Activated CD8-positive, alpha-beta memory T cell treated with anti-CD3 and anti-CD28 coated beads for 48 hours (primary cell): ENCODE measurements around the gene SOX4.

ENCODE experiments used
- DNase-seq, 3 experiments: peaks; one replicate each; pipeline ENCODE4 v3.0.0-alpha.2; 2020; ENCODE audit warnings: low read depth in 2 of 3, low spot score in 2 of 3

Gene SOX4

DNA sequence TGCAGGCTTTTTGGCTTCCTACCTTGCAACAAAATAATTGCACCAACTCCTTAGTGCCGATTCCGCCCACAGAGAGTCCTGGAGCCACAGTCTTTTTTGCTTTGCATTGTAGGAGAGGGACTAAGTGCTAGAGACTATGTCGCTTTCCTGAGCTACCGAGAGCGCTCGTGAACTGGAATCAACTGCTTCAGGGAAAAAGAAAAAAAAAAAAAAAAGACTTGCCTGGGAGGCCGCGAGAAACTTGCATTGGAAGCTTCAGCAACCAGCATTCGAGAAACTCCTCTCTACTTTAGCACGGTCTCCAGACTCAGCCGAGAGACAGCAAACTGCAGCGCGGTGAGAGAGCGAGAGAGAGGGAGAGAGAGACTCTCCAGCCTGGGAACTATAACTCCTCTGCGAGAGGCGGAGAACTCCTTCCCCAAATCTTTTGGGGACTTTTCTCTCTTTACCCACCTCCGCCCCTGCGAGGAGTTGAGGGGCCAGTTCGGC is 420 bp downstream of the SOX4 start:
- no peak for DNase-seq

DNA sequence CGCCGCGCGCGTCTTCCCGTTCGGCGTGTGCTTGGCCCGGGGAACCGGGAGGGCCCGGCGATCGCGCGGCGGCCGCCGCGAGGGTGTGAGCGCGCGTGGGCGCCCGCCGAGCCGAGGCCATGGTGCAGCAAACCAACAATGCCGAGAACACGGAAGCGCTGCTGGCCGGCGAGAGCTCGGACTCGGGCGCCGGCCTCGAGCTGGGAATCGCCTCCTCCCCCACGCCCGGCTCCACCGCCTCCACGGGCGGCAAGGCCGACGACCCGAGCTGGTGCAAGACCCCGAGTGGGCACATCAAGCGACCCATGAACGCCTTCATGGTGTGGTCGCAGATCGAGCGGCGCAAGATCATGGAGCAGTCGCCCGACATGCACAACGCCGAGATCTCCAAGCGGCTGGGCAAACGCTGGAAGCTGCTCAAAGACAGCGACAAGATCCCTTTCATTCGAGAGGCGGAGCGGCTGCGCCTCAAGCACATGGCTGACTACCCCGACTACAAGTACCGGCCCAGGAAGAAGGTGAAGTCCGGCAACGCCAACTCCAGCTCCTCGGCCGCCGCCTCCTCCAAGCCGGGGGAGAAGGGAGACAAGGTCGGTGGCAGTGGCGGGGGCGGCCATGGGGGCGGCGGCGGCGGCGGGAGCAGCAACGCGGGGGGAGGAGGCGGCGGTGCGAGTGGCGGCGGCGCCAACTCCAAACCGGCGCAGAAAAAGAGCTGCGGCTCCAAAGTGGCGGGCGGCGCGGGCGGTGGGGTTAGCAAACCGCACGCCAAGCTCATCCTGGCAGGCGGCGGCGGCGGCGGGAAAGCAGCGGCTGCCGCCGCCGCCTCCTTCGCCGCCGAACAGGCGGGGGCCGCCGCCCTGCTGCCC is 1.1 kb downstream of the SOX4 start:
- DNase-seq, result peak in 2 of 3 experiments; percentile 19 to 28

DNA sequence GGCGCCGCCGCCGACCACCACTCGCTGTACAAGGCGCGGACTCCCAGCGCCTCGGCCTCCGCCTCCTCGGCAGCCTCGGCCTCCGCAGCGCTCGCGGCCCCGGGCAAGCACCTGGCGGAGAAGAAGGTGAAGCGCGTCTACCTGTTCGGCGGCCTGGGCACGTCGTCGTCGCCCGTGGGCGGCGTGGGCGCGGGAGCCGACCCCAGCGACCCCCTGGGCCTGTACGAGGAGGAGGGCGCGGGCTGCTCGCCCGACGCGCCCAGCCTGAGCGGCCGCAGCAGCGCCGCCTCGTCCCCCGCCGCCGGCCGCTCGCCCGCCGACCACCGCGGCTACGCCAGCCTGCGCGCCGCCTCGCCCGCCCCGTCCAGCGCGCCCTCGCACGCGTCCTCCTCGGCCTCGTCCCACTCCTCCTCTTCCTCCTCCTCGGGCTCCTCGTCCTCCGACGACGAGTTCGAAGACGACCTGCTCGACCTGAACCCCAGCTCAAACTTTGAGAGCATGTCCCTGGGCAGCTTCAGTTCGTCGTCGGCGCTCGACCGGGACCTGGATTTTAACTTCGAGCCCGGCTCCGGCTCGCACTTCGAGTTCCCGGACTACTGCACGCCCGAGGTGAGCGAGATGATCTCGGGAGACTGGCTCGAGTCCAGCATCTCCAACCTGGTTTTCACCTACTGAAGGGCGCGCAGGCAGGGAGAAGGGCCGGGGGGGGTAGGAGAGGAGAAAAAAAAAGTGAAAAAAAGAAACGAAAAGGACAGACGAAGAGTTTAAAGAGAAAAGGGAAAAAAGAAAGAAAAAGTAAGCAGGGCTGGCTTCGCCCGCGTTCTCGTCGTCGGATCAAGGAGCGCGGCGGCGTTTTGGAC is 2.0 kb downstream of the SOX4 start:
- DNase-seq, result peak in 1 of 3 experiments; percentile 6

DNA sequence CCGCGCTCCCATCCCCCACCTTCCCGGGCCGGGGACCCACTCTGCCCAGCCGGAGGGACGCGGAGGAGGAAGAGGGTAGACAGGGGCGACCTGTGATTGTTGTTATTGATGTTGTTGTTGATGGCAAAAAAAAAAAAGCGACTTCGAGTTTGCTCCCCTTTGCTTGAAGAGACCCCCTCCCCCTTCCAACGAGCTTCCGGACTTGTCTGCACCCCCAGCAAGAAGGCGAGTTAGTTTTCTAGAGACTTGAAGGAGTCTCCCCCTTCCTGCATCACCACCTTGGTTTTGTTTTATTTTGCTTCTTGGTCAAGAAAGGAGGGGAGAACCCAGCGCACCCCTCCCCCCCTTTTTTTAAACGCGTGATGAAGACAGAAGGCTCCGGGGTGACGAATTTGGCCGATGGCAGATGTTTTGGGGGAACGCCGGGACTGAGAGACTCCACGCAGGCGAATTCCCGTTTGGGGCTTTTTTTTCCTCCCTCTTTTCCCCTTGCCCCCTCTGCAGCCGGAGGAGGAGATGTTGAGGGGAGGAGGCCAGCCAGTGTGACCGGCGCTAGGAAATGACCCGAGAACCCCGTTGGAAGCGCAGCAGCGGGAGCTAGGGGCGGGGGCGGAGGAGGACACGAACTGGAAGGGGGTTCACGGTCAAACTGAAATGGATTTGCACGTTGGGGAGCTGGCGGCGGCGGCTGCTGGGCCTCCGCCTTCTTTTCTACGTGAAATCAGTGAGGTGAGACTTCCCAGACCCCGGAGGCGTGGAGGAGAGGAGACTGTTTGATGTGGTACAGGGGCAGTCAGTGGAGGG is 2.8 kb downstream of the SOX4 start:
- peak in 1 of 3 experiments; percentile 6 for DNase-seq

DNA sequence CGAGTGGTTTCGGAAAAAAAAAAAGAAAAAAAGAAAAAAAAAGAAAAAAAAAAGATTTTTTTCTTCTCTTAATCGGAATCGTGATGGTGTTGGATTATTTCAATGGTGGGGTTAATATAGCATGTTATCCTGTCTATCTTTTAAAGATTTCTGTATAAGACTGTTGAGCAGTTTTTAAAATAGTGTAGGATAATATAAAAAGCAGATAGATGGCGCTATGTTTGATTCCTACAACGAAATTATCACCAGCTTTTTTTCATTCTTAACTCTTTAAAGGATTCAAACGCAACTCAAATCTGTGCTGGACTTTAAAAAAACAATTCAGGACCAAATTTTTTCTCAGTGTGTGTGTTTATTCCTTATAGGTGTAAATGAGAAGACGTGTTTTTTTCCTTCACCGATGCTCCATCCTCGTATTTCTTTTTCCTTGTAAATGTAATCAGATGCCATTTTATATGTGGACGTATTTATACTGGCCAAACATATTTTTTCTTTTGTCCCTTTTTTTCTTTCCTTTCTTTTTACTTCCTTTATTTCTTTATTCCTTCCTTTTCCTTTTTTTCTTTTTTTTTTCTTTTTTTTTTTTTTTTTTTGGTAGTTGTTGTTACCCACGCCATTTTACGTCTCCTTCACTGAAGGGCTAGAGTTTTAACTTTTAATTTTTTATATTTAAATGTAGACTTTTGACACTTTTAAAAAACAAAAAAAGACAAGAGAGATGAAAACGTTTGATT is 3.6 kb downstream of the SOX4 start:
- DNase-seq, result no peak

DNA sequence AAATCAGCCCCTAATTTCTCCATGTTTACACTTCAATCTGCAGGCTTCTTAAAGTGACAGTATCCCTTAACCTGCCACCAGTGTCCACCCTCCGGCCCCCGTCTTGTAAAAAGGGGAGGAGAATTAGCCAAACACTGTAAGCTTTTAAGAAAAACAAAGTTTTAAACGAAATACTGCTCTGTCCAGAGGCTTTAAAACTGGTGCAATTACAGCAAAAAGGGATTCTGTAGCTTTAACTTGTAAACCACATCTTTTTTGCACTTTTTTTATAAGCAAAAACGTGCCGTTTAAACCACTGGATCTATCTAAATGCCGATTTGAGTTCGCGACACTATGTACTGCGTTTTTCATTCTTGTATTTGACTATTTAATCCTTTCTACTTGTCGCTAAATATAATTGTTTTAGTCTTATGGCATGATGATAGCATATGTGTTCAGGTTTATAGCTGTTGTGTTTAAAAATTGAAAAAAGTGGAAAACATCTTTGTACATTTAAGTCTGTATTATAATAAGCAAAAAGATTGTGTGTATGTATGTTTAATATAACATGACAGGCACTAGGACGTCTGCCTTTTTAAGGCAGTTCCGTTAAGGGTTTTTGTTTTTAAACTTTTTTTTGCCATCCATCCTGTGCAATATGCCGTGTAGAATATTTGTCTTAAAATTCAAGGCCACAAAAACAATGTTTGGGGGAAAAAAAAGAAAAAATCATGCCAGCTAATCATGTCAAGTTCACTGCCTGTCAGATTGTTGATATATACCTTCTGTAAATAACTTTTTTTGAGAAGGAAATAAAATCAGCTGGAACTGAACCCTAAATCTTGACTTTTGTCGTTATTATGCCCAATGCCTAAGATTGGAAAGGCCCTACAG is 4.5 kb downstream of the SOX4 start:
- DNase-seq, result no peak

DNA sequence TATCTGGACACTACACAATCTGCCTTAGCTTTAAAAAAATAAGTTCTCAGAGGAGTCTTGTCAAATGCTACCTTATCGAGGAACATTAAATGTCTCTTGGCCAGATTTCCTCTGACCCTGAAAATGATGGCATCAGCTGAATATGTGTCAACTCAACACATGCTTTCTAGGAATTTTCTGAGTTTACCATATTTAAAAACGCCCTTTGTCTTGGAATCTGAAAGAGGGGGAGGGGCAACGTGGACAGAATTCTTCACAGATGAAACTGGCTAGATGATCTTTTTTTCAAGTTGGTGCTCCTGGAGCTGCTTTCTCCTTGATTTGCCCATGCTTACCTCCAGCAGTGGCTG is 5.1 kb downstream of the SOX4 start:
- DNase-seq, result no peak

DNA sequence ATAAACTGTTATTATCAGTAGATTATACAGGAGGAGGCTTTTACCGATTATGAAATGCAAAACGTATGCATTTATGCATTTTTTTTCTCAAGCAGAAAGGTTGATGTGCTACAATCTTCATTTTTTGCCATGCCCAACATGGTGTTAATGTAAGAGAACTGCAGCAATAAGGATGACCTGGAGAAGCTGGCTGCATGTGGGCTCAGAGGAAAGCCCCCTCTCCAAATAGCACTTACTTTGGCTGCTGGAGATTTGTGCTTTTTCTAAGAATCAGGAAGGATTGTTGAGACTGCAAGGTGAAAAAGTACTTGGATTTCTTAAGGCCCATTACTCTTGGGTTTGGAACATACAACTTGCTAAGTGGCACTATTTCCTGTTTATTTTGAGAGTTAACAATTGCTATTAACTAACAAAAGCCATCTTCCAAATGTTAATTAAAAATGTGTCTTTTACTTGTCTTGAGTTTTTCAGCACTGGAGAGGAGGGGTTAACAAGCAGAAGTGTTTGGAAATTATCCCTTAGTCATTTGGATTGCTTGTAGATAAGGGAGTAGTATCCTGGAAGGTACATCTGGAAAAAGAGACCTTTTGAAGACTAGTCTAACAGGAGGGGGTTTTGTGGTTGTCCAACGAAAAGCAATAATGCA is 5.6 kb downstream of the SOX4 start:
- DNase-seq, result no peak

DNA sequence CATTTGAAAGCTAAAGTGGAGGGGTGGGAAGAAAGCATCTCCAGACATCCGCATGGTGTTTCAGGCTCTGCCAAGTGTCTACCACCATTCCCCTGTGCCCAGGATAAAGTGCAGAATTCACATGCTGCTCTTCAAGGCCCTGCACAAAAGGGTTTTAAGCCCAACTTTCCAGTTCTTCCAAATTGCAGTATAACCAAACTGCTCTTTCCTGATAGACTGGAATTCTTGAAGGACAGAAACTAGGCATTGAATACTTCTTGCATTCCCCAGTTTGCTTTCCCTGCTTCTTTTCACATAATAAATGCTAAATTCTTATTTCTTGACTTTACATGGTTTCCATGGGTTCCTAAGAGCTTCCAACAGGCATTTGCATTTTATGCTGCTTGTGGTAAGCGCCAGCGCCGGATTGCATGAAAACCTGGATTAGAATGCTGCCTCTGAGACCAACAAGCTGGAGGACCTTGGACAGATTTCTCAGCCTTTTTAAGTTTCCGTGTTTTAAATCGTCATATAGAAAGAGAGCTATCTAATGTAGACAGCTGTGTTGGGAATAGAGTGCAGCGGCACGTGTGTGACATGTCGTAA is 7.9 kb downstream of the SOX4 start:
- DNase-seq, result no peak

DNA sequence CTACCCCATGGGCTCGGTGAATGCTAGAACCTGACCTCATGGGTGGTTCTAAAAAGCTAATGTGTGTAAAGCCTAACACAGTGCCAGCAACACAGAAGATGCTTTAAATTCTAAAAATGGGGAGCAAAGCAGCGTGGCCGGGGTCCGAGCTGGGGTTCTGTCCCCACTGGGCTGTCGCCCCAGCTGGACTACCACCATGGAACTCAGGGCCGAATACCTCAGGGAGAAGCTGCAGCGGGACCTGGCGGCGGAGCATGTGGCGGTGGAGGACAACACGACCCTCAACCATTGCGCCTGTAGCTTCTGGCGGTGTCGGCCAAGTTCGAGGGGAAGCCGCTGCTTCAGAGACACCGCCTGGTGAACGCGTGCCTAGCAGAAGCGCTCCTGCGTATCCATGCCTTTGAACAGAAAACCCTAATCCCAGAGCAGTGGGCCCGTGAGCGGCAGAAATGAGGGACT is 8.4 kb downstream of the SOX4 start:
- no peak for DNase-seq

DNA sequence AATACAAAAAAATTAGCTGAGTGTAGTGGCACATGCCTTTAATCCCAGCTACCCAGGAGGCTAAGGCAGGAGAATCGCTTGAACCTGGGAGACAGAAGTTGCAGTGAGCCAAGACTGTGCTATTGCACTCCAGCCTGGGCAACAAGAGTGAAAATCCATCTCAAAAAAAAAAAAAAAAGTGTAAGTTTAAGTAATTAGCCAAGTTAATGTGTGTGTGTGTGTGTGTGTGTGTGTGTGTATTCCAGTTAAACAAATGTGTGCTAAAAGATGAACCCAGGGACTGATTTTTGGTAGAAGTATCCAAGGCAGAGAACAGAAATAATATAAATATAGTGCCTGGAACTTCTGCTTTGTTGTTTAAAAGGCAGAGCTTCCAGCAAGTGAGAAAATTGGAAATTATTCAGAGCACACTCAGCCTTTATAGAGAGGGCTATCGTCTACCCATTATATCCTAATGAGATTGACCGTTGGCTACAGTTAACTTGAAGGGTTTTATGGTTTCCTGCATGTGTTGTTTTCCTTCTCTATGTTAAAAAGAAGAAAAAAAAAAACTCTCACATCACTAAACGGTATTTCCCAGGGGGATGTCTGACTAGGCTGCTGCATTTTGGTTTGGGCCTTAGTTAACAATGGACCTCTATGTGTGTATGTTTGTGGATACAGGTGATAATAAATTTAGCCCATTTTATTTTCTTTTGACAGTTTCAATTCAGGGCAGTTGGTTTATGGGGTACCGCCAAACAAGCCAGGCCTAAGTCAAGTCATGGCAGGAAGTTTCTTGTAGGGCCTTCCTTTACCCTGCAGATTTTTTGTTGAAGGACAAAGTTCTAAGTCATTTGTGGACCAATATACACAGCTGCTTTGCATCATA is 9.8 kb downstream of the SOX4 start:
- no peak for DNase-seq

DNA sequence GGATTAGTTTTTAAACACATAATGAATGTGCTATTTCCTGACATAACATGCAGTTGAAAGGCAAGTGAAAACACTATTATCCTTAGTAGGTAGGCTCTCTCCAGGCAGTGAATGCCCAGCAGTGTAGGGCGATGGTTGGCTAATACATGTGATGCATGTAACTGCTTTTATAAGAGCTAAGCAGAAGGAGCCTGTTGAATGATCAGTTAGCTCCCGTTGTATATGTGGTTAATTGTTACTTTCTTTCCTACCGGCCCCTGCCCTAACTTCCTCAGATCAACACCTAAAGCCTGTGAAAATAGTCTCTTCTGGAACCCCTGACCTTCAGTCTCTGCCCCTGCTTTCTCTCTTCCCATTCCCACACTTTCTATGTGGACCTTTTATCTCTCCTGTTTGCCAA is 10.5 kb downstream of the SOX4 start:
- DNase-seq, result no peak

DNA sequence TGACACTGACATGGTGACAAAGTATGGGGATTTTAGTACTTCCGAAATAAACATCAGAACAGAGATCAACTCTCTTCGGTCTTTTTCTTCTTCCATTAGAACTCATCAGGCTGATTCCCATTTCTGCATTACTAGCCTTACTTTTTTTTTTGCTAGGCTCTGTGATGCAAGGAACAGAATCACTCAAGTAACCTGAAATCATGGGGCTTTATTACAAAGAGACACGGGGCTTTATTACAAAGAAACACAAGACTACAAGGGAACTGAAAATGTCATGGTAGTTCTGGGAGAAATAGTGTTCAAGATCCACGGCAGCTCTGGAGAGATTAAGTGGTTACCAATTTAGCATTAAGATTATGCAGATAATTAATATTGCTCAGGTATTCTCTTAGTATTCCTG is 11.6 kb downstream of the SOX4 start:
- no peak for DNase-seq

DNA sequence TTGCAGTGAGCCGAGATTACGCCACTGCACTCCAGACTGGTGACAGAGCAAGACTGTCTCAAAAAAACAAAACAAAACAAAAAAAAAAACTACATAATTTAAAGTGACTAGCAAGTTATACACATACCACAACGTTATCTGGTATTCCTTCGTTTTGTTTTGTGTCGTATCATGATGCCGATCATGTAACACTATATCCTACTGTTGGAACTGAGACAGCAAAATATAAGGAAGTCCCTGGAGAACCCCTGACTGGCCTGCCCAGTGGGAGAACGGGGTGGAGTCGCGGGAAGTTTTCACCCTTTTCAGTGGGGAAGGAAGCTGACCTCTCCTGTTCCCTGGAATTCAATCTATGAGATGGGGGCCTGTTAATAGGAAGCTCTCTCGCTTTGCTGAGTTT is 15.1 kb downstream of the SOX4 start:
- DNase-seq, result no peak

DNA sequence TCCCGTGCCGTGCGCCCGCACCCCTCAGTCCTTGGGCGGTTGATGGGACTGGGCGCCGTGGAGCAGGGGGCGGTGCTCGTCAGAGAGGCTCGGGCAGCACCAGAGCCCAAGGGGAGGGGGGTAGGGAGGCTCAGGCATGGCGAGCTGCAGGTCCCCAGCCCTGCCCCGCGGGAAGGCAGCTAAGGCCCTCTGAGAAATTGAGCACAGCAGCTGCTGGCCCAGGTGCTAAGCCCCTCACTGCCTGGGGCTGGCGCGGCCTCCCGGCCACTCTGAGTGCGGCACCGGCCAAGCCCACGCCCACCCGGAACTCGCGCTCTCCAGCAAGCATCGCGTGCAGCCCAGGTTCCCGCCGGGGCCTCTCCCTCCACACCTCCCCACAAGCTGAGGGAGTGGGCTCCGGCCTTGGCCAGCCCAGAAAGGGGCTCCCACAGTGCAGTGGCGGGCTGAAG is 16.4 kb downstream of the SOX4 start:
- DNase-seq, result no peak

DNA sequence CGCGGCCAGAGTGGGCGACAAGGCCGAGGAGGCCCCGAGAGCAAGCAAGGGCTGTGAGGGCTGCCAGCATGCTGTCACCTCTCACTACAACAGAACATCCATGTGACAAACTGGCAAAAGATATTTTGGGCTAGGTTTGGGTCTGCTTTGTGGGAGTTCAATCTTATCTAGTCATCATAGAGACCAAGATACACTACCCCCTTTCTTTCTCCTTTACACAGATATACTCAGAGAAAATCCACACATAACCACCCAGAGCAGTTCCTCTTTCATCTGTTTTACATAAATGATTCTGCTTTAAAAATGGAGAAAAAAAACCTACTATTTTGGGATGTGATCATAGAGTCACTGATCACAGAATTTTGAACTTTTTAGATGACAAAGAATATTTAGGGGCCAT is 16.8 kb downstream of the SOX4 start:
- DNase-seq, result no peak

DNA sequence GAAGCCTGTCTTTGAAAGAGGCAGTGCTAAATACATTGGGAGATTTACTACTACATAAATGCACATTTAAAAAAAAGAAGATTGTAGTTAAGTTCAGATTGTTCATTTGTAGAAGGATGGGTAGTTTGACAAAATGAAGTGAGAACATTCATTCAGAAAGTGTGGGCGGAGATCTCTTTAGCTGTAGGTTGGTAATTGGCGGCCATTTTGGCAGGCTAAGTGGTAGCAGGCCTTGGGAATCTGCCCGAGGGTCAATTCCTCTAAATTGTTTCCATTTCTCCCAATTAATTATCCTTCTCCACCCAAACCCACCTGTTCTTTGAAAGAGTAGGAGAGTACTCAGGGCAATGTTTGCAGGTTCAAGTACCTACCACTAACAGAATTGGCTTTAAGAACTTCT is 17.9 kb downstream of the SOX4 start:
- DNase-seq, result no peak
